IgD-negative memory B cell (primary cell): ENCODE data around the gene RAB11FIP2. TPM values are rescaled to one million over a fixed set of nuclear protein-coding genes. Genes with fewer than 3 reads are reported as not detected.
A peak's percentile ranks its signal among the peaks of the same experiment; 100 is the strongest.
"Not testable (repeated sequence)": the region's sequence is repeated elsewhere in the genome, so short reads cannot be mapped to it uniquely, and the experiment has no call there.

Experiments used
- H3K27ac Mint-ChIP-seq, 3 donors: one replicate each; pipeline ENCODE4 v1.8.0; 2020 to 2022; ENCODE audit warnings: mild to moderate bottlenecking in 3 of 3, mixed read lengths in 3 of 3, moderate library complexity in 1 of 3
- H3K27me3 Mint-ChIP-seq: one replicate; pipeline ENCODE4 v1.8.0; 2021; ENCODE audit warnings: mixed read lengths
- H3K36me3 Mint-ChIP-seq: one replicate; pipeline ENCODE4 v1.8.0; 2020; ENCODE audit warnings: mild to moderate bottlenecking, mixed read lengths
- H3K4me1 Mint-ChIP-seq, 3 donors: one replicate each; pipeline ENCODE4 v1.8.0; 2020 to 2022; ENCODE audit warnings: mixed read lengths in 3 of 3, mild to moderate bottlenecking in 1 of 3
- H3K4me3 Mint-ChIP-seq, 4 donors: one replicate each; pipeline ENCODE4 v1.8.0; 2020 to 2022; ENCODE audit warnings: mild to moderate bottlenecking in 4 of 4, mixed read lengths in 4 of 4, moderate library complexity in 3 of 4
- H3K9me3 Mint-ChIP-seq, 3 donors: one replicate each; pipeline ENCODE4 v1.8.0; 2020 to 2021; ENCODE audit warnings: mixed read lengths in 3 of 3, mild to moderate bottlenecking in 1 of 3
- polyA plus RNA-seq: library from polyadenylated mRNA; unstranded; fragments of 300-500 nt; fragmentation: Illumina TruSeq; gene quantifications from one replicate; pipeline ENCODE4 v1.2.3, GENCODE V29; 2021

The RAB11FIP2 gene, protein sequence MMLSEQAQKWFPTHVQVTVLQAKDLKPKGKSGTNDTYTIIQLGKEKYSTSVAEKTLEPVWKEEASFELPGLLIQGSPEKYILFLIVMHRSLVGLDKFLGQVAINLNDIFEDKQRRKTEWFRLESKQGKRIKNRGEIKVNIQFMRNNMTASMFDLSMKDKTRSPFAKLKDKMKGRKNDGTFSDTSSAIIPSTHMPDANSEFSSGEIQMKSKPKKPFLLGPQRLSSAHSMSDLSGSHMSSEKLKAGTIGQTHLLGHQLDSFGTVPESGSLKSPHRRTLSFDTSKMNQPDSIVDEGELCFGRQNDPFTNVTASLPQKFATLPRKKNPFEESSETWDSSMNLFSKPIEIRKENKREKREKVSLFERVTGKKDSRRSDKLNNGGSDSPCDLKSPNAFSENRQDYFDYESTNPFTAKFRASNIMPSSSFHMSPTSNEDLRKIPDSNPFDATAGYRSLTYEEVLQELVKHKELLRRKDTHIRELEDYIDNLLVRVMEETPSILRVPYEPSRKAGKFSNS
- polyA plus RNA-seq, result 14.3 TPM

- H3K4me3 Mint-ChIP-seq, result peak within 1 kb of the TSS; percentile 88 to 96 (median 91)
- no peaks in the 10 kb centered on the region for H3K36me3 Mint-ChIP-seq
- H3K9me3 Mint-ChIP-seq, result no peaks in the 10 kb centered on the region
- H3K4me1 Mint-ChIP-seq, result peaks cover 23 to 28% (median 26%) of the 10 kb centered on the region in 3 donors
- peak within 1 kb of the TSS; percentile 49 to 94 (median 84) for H3K27ac Mint-ChIP-seq
- no peaks in the 10 kb centered on the region for H3K27me3 Mint-ChIP-seq
Observed at GRCh38 chr10:118046395-118047156, at the start of gene RAB11FIP2. RAB11FIP2 (minus strand) TSS chr10:118046941; CDS start chr10:118046163, 778 bp downstream.

GRCh38 chr10:118096022-118096421 is 49.3 kb upstream of the RAB11FIP2 start:
- Mint-ChIP-seq H3K27ac (no peak overlapping the region), H3K9me3 (peaks cover 0 to 2% (median 0%) of the 10 kb centered on the region in 3 donors), H3K4me3 (no peak overlapping the region), H3K36me3 (no peaks in the 10 kb centered on the region), H3K27me3 (no peaks in the 10 kb centered on the region), H3K4me1 (no peaks in the 10 kb centered on the region)

DNA sequence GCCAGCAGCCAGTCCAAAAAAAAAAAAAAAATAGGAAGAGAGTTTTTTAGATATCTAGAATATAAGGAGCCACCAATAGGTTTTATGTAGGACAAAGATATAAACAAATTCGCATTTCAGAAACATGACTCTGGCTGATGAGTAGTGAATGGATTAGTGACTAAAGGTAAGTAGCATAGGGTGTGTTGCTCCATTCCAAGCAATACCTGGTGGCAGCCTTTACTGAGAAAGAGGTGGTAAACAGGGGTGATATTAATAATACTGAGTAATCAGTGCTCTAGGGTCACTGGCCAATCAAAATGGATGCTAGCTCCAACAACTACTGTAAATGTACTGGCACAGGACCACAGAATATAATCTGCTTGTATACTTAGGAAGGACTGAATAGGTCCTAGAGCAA is 45.5 kb upstream of the RAB11FIP2 start:
- Mint-ChIP-seq H3K27me3 (no peaks in the 10 kb centered on the region), H3K36me3 (no peaks in the 10 kb centered on the region), H3K4me1 (no peaks in the 10 kb centered on the region), H3K4me3 (no peak overlapping the region), H3K9me3 (peaks cover 0 to 2% (median 0%) of the 10 kb centered on the region in 3 donors), H3K27ac (no peak overlapping the region)

- H3K36me3 Mint-ChIP-seq, result no peaks in the 10 kb centered on the region
- H3K9me3 Mint-ChIP-seq, result peaks cover 0 to 4% (median 2%) of the 10 kb centered on the region in 3 donors
- H3K4me3 Mint-ChIP-seq, result no peak overlapping the region
- no peak overlapping the region for H3K27ac Mint-ChIP-seq
- H3K27me3 Mint-ChIP-seq, result no peaks in the 10 kb centered on the region
- no peaks in the 10 kb centered on the region for H3K4me1 Mint-ChIP-seq
Observed at GRCh38 chr10:118080817-118081216, 34.1 kb upstream of the RAB11FIP2 start.

- no peaks in the 10 kb centered on the region for H3K4me1 Mint-ChIP-seq
- no peaks in the 10 kb centered on the region for H3K9me3 Mint-ChIP-seq
- H3K4me3 Mint-ChIP-seq, result no peak overlapping the region
- no peak overlapping the region for H3K27ac Mint-ChIP-seq
- no peaks in the 10 kb centered on the region for H3K27me3 Mint-ChIP-seq
- no peaks in the 10 kb centered on the region for H3K36me3 Mint-ChIP-seq
Observed at GRCh38 chr10:118076705-118077104, 30.0 kb upstream of the RAB11FIP2 start.

DNA sequence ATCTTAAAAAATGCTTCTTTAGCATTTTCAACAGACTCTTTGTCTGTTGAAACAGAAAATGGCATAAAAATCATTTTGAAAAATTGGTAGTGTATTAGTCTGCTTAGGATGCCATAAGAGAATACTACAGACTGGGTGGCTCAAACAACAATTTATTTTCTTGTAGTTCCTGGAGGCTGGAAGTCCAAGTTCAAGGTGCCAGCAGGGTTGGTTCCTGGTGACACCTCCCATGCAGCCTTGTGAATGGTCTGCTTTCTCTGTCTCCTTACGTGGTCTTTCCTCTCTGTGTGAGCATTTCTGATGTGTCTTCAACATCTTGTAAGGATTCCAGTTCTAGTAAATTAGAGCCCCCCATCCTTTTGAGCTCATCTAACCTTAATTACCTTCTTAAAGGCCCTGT is 26.1 kb upstream of the RAB11FIP2 start:
- no peaks in the 10 kb centered on the region for H3K36me3 Mint-ChIP-seq
- H3K4me3 Mint-ChIP-seq, result no peak overlapping the region
- no peaks in the 10 kb centered on the region for H3K27me3 Mint-ChIP-seq
- no peak overlapping the region for H3K27ac Mint-ChIP-seq
- no peaks in the 10 kb centered on the region for H3K4me1 Mint-ChIP-seq
- no peaks in the 10 kb centered on the region for H3K9me3 Mint-ChIP-seq

- not testable (repeated sequence) for H3K27me3 Mint-ChIP-seq, H3K4me3 Mint-ChIP-seq, H3K36me3 Mint-ChIP-seq, H3K4me1 Mint-ChIP-seq, H3K27ac Mint-ChIP-seq, H3K9me3 Mint-ChIP-seq
Observed at GRCh38 chr10:118067389-118067788, 20.6 kb upstream of the RAB11FIP2 start.

GRCh38 chr10:118062798-118063238 is 16.1 kb upstream of the RAB11FIP2 start:
- H3K4me3 Mint-ChIP-seq, result no peak overlapping the region
- H3K4me1 Mint-ChIP-seq, result no peaks in the 10 kb centered on the region
- H3K27ac Mint-ChIP-seq, result no peak overlapping the region
- H3K27me3 Mint-ChIP-seq, result peaks cover 8% of the 10 kb centered on the region
- H3K9me3 Mint-ChIP-seq, result peaks cover 0 to 1% (median 1%) of the 10 kb centered on the region in 3 donors
- no peaks in the 10 kb centered on the region for H3K36me3 Mint-ChIP-seq

DNA sequence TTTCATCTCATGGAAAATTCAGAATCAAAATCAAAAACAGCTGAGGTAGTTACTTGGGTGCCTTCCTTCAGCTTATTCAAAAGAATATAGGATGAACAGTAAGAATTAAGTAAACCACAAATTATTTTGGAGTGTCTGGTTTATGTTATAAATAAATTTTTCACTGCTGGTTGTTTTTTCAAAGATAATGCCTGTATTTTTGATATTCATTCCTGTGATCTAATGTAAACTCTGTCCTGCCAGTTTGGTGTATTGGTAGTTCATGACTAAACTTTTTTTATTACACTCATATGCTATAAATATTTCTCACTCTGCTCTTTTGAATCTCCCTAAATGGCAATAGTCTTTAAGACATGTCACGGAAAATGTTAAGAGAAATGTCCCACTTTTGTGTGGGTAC is 11.6 kb upstream of the RAB11FIP2 start:
- H3K27ac Mint-ChIP-seq, result no peak overlapping the region
- H3K4me1 Mint-ChIP-seq, result no peaks in the 10 kb centered on the region
- H3K27me3 Mint-ChIP-seq, result peaks cover 15% of the 10 kb centered on the region

DNA sequence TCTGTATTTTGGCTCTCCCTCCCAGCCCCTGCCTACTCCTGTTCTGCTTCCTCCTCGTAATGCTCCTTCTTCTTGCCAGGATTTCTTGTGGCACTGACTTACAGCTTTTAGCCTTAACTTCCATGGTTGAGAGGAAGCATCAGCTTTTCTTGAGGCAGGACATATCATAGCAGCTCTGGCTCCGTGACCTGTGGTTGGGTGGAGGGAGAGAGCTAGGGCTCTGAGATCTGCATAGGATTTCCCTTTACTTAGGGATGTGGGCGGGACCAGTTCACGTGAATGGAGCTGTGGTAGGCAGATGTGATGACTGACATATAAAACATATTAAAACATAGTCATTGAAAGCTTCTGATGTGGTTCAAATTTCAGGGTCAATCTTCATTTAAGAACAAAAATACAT is 10.6 kb upstream of the RAB11FIP2 start:
- H3K36me3 Mint-ChIP-seq, result no peaks in the 10 kb centered on the region
- no peaks in the 10 kb centered on the region for H3K9me3 Mint-ChIP-seq
- H3K27me3 Mint-ChIP-seq, result peaks cover 11% of the 10 kb centered on the region

More for the DNA sequence above, 11.6 kb upstream of the RAB11FIP2 start:
- H3K4me3 Mint-ChIP-seq, result no peak overlapping the region
- H3K9me3 Mint-ChIP-seq, result no peaks in the 10 kb centered on the region
- no peaks in the 10 kb centered on the region for H3K36me3 Mint-ChIP-seq

GRCh38 chr10:118054383-118054782 is 7.6 kb upstream of the RAB11FIP2 start:
- no peak overlapping the region for H3K27ac Mint-ChIP-seq
- no peaks in the 10 kb centered on the region for H3K9me3 Mint-ChIP-seq
- no peaks in the 10 kb centered on the region for H3K4me1 Mint-ChIP-seq
- peaks cover 7% of the 10 kb centered on the region for H3K27me3 Mint-ChIP-seq
- H3K36me3 Mint-ChIP-seq, result no peaks in the 10 kb centered on the region
- no peak overlapping the region for H3K4me3 Mint-ChIP-seq

More for the DNA sequence above, 10.6 kb upstream of the RAB11FIP2 start:
- H3K4me3 Mint-ChIP-seq, result no peak overlapping the region
- no peak overlapping the region for H3K27ac Mint-ChIP-seq
- H3K4me1 Mint-ChIP-seq, result no peaks in the 10 kb centered on the region

- Mint-ChIP-seq H3K36me3 (no peaks in the 10 kb centered on the region), H3K9me3 (no peaks in the 10 kb centered on the region), H3K4me1 (no peaks in the 10 kb centered on the region), H3K27me3 (peaks cover 7% of the 10 kb centered on the region), H3K4me3 (no peak overlapping the region), H3K27ac (no peak overlapping the region)
Observed at GRCh38 chr10:118052816-118053215, 6.1 kb upstream of the RAB11FIP2 start.

DNA sequence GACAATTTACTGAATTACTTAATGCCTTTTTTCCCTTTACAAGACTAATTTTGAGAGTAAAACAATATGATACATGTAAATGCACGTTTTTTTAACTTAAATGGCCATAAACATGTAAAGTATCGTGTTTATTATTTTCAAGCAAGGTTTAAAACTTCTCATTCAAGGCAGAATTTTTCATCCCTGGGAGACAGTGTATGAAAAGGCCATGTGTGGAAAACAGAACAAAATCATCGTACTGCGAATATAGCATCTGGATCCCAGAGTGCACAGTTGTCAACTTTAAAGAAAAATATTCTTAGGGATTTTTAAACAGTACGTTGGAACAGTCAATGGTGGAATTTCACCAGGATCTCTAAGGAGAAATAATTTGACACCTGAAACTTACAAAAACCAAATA is 1.1 kb upstream of the RAB11FIP2 start:
- no peaks in the 10 kb centered on the region for H3K27me3 Mint-ChIP-seq
- no peaks in the 10 kb centered on the region for H3K9me3 Mint-ChIP-seq
- H3K4me3 Mint-ChIP-seq, result peak overlapping the region in 3 of 4 donors; percentile 88 to 94 (median 88)
- H3K36me3 Mint-ChIP-seq, result no peaks in the 10 kb centered on the region
- H3K27ac Mint-ChIP-seq, result peak overlapping the region in 2 of 3 donors; percentile 49 to 84
- H3K4me1 Mint-ChIP-seq, result peaks cover 20 to 23% (median 23%) of the 10 kb centered on the region in 3 donors

- H3K4me1 Mint-ChIP-seq, result peaks cover 23 to 27% (median 25%) of the 10 kb centered on the region in 3 donors
- no peaks in the 10 kb centered on the region for H3K36me3 Mint-ChIP-seq
- peak overlapping the region; percentile 49 to 94 (median 84) for H3K27ac Mint-ChIP-seq
- H3K4me3 Mint-ChIP-seq, result peak overlapping the region; percentile 88 to 94 (median 90)
- H3K9me3 Mint-ChIP-seq, result no peaks in the 10 kb centered on the region
- no peaks in the 10 kb centered on the region for H3K27me3 Mint-ChIP-seq
Observed at GRCh38 chr10:118047157-118047719, 497 bp upstream of the RAB11FIP2 start.
